22Rv1 (cell line): Measurements from ENCODE around the gene ASPM.
"Not testable (repeated sequence)": the region's sequence is repeated elsewhere in the genome, so short reads cannot be mapped to it uniquely, and the experiment has no call there.

Source experiments
- H3K27ac ChIP-seq: fragments of 450-650 bp; 2 replicates; pipeline ENCODE4 v1.5.1; 2017
- CTCF ChIP-seq: fragments of 450-650 bp; IDR thresholded peaks from 2 replicates; pipeline ENCODE4 v1.5.1; 2017; ENCODE audit warnings: mild to moderate bottlenecking
- ZFX ChIP-seq: fragments of 450-650 bp; IDR thresholded peaks from 2 replicates; pipeline ENCODE4 v1.6.1; 2017; ENCODE audit warnings: antibody characterized with exemption, borderline replicate concordance

Gene ASPM

GRCh38 chr1:197063212-197063611, 83.3 kb downstream of the ASPM start:
- H3K27ac ChIP-seq, result no peak overlapping the region
- TF ChIP-seq ZFX (no peak), CTCF (no peak)

GRCh38 chr1:197062692-197063091, 83.8 kb downstream of the ASPM start:
- TF ChIP-seq CTCF (no peak), ZFX (no peak)
- no peak overlapping the region for H3K27ac ChIP-seq

- no peak for TF ChIP-seq CTCF
- TF ChIP-seq ZFX, result no peak
- H3K27ac ChIP-seq, result no peak overlapping the region
These were observed 97.4 kb downstream of the ASPM start for GRCh38 chr1:197049100-197049499.

- no peak overlapping the region for H3K27ac ChIP-seq
- TF ChIP-seq ZFX (no peak), CTCF (no peak)
These were observed 103.7 kb downstream of the ASPM start for GRCh38 chr1:197042676-197043341.

- no peak overlapping the region for H3K27ac ChIP-seq
- TF ChIP-seq CTCF (no peak), ZFX (no peak)
These were observed 104.7 kb downstream of the ASPM start for GRCh38 chr1:197041486-197042353.

GRCh38 chr1:197036861-197037260, 109.6 kb downstream of the ASPM start:
- no peak overlapping the region for H3K27ac ChIP-seq
- TF ChIP-seq CTCF (no peak), ZFX (no peak)

- not testable (repeated sequence) for H3K27ac ChIP-seq
These were observed 111.7 kb downstream of the ASPM start for GRCh38 chr1:197034631-197035339.
